Measurements from ENCODE around the gene ABCC1.
"Not testable (repeated sequence)": the region's sequence is repeated elsewhere in the genome, so short reads cannot be mapped to it uniquely, and the experiment has no call there.

Gene ABCC1

DNA sequence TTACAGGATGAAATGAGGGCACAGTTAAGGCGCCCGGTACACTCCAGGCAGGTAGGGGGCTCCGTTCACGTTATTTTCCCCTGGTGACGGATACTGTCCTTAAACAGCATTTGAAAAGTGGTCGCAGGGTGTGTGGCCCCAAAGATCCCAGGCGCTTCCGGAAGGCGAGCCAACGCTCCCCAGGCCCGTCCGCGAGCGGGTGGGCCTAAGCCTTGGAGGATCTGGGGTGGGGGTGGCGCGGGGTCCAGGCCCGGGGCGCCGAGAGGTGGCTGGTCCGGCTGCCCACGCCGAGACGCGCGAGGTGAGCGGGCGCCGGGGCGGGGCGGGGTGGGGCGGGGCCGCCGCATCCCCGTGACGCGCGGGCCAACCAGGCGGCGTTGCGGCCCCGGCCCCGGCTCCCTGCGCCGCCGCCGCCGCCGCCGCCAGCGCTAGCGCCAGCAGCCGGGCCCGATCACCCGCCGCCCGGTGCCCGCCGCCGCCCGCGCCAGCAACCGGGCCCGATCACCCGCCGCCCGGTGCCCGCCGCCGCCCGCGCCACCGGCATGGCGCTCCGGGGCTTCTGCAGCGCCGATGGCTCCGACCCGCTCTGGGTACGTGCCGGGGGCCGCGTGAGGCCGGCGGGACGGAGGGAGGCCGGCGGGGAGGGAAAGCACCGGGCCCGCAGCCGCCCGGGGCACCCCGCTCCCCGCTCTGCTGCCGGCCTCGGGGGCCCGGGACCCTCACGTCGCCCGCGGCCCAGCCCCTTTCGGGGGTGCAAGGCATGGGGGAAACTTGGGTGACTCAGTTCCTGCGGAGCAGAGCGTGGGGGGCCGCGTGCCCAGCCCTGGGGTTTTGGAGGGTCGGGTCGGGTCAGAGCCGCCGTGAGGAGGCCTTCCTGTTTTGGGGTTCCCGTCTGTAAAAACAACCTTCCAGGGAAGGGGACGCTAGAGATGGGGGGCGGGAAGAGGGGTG, at the start of gene ABCC1:
ABCC1 (plus strand) TSS at position 407 of the 951 bp plus-strand sequence; CDS start at position 543, 136 bp downstream.
- DNase-seq (ENCODE audit: low read depth in 1 of 2, low spot score in 1 of 2): peak; percentile 17 to 50

DNA sequence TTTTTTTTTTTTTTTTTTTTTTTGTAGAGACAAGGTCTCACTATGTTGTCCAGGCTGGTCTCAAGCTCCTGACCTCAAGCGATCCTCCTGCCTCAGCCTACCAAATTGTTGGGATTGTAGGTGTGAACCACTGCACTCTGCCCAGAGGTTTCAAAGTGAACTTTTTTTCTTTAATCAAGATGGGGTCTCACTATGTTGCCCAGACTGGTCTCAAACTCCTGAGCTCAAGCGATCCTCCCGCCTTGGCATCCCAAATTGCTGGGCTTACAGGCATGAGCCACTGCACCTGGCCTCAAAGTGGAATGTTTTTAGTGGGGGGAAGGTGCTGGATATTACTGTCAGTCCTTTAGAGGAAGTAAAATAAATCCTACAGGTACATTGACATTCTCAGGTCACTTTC, 49.1 kb upstream of the ABCC1 start:
- DNase-seq (ENCODE audit: low read depth in 1 of 2, low spot score in 1 of 2): no peak

DNA sequence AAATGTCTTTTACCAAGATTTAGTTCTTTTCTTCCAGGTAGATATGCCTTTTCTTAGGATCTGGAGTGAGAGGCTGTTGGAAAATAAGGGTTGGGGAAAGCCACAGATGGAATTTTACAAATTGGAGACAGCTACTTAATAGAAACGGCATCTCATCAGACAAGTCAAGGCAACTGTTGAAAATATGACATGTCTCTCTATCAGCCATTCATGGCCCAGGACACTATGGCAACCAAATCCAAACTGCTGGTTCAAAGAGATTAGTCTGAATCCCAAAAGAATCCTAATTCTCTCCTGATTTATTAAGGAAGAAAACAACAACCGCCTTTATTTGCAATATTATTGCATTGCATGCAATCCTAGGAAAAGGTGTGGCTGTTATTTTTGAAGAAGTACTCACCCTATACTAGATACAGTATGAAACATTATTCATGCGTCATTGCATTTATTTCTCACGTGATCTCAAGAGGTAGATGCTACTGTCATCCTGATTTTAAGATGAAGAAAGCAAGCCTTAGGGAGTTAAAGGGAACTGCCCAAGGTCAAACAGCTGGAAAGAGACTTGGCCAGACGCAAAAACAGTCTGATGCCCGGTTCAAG, 48.4 kb upstream of the ABCC1 start:
- no peak for DNase-seq (ENCODE audit: low read depth in 1 of 2, low spot score in 1 of 2)

DNA sequence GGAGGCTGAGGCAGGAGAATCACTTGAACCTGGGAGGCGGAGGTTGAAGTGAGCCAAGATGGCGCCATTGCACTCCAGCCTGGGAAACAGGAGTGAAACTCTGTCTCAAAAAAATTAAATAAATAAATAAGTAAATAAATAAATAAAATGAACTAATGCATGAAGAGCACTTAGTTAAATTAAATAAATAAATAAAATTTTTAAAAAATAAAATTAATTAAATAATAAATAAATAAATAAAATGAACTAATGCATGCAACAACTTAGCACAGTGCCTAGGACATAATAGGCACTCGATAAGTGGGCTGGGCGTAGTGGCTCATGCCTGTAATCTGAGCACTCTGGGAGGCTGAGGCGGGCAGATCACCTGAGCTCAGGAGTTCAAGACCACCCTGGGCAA, 45.5 kb upstream of the ABCC1 start:
- DNase-seq (ENCODE audit: low read depth in 1 of 2, low spot score in 1 of 2): no peak

DNA sequence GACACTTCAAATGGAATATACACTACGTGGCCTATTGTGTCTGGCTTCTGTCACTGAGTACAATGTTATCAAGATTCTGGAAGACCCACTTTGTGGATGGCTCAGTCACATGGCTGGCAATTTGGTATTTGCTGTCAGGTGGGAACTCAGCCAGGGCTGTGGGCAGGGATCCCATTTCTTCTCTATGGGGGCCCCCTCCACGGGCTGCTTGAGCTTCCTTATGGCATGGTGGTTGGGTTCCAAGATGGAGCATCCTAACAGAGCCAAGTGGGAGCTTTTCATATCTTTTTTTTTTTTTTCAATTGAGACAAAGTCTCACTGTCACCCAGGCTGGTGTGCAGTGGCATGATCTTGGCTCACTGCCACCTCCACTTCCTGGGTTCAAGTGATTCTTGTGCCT, 43.0 kb upstream of the ABCC1 start:
- DNase-seq (ENCODE audit: low read depth in 1 of 2, low spot score in 1 of 2): no peak

DNA sequence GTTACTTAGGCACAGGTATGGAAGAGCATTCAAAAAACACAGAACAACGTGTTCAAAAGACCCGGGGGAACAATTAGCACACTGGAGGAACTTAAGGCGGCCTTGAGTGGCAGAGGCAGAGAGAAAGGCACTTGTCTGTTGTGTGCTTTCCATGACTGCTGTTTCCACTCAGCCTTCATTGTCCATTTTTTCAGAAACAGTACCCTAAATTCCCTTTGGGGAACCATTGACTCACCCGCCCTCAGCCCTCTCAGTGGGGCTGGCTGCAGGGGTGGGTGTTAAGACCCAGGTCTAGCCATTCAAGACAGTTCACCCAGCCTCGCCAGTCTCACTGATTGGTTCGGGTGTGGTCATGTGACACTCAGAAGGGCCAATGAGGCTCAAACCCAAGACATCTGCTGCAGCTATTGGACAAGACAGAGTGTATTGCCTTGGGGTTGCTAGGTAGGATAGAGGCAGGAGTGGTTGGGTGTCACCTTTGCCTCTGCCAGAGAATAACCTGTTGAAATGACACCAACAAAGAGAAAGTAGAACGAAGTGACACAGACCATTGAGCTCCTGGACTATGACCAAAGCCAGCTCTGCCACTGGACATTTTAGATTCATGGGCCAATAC, 41.4 kb upstream of the ABCC1 start:
- no peak for DNase-seq (ENCODE audit: low read depth in 1 of 2, low spot score in 1 of 2)

DNA sequence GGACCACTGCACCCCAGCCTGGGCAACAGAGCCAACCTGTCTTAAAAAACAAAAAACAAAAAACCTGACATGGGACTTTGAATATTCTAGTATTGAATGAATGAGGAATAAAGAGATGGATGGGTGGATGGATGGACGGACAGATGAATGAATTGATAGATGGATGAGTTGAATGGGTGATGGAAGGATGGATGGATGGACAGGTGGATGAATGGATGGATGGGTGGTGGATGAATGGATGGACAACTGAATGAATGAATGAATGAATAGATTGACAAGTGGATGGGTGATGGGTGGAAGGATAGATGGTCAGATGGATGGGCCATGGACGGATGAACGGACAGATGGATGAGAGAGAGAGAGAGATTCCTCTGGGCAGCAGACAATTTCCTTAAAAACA, 38.2 kb upstream of the ABCC1 start:
- no peak for DNase-seq (ENCODE audit: low read depth in 1 of 2, low spot score in 1 of 2)

DNA sequence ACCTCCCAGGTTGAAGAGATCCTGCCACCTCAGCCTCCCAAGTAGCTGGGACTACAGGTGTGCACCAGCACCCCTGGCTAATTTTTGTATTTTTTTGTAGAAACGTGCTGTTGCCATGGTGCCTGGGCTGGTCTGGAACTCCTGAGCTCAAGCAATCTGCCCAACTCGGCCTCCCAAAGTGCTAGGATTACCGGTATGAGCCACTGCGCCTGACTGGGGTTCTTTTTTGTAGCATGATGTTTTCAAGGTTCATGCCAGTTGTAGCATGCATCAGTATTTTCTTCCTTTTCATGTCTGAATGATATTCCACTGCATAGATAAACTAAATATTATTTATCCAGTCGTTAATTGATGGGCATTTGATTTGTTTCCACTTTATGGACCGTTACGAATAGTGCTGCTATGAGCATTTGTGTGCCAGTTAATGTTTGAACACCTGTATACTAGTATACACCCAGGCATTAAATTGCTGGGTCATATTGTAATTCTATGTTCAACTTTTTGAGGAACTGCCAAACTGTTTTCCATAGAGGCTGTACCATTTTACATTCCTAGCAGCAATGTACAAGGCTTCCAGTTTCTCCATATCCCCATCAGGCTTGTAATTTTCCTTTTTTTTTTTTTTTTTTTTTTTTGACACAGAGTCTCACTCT, 36.2 kb upstream of the ABCC1 start:
- DNase-seq (ENCODE audit: low read depth in 1 of 2, low spot score in 1 of 2): no peak

DNA sequence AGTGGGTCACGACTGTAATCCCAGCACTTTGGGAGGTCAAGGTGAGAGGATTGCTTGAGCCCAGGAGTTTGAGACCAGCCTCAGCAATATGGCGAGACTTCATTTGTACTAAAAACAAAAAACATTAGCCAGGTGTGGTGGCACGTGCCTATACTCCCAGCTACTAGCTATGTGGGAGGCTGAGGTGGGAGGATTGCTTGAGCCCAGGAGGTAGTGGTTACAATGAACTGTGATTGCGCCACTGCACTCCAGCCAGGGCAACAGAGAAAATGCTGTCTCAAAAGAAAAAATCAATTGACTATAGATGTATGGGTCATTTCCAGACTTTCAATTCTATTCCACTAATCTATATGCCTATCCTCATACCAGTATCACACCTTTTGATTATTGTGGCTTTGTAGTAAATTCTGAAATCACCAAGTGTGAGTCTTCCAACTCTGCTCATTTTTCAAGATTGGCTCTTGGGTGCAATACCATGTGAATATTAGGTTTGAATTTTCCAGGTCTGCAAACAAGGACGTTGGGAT, 33.8 kb upstream of the ABCC1 start:
- DNase-seq (ENCODE audit: low read depth in 1 of 2, low spot score in 1 of 2): no peak

DNA sequence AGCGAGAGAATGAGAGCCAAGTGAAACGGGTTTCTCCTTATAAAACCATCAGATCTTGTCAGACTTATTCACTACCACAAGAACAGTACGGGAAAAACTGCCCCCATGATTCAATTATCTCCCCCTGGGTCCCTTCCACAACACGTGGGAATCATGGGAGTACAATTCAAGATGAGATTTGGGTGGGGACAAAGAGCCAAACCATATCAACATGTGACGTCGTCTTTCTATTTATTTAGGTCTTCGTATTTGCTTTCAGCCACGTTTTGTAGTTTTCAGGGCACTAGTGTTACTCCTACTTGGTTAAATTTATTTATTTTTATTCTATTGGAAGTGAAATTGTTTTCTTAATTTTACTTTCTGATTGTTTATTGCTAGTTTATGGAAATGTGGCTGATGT, 33.1 kb upstream of the ABCC1 start:
- no peak for DNase-seq (ENCODE audit: low read depth in 1 of 2, low spot score in 1 of 2)

DNA sequence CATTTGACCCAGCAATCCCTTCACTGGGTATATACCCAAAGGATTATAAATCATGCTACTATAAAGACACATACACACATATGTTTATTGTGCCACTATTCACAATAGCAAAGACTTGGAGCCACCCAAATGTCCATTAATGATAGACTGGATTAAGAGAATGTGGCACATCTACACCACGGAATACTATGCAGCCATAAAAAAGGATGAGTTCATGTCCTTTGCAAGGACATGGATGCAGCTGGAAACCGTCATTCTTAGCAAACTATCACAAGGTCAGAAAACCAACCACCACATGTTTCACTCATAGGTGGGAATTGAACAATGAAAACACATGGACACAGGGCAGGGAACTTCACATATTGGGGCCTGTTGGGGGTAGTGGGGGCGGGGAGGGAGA, 31.1 kb upstream of the ABCC1 start:
- DNase-seq (ENCODE audit: low read depth in 1 of 2, low spot score in 1 of 2): not testable (repeated sequence)

DNA sequence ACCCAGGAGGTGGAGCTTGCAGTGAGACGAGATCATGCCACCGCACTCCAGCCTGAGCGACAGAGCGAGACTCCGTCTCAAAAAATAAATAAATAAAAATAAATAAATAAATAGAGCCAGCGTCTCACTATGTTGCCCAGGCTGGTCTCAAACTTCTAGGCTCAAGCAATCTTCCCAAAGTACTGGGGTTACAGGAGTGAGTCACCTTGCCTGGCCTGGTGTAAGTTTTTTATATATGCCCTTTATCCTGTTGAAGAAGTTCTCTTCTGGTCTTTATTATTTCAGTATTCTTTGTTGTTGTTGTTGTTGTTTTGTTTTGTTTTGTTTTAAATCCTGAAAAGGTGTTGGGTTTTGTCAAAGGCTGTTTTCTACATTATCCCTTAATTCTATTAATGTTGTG, 30.1 kb upstream of the ABCC1 start:
- no peak for DNase-seq (ENCODE audit: low read depth in 1 of 2, low spot score in 1 of 2)

DNA sequence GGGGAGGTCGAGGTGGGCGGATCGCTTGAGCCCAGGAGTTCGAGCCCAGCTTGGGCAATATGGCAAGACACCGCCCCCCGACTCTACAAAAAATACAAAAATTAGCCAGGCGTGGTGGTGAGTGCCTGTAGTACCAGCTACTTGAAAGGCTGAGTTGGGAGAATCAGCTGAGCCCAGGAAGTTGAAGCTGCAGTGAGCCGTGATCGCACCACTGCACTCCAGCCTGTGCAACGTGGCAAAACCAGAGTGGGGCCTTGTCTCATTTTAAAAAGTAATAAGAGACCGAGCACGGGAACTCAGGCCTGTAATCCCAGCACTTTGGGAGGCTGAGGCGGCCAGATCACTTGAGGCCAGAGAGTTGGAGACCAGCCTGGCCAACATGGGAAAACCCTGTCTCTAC, 24.4 kb upstream of the ABCC1 start:
- DNase-seq (ENCODE audit: low read depth in 1 of 2, low spot score in 1 of 2): no peak

DNA sequence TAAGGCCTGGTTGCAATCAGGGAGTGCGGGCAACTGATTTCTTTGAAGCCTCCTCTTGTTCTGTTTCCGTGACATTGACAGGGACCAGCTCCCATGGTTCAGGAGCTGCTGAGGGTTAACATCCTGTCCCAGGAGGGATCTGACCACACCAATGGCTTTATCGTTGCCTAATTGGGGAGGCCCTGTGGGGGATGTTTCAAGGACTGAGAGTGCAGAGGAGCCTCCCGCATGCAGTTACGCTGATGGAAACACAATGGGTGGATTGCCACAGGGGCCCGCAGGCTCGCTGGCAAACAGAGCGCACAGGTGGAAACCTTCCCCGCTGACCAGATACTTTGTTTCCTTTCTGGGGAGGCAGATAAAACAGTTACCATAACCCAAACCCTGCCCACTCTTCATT, 23.8 kb upstream of the ABCC1 start:
- no peak for DNase-seq (ENCODE audit: low read depth in 1 of 2, low spot score in 1 of 2)

DNA sequence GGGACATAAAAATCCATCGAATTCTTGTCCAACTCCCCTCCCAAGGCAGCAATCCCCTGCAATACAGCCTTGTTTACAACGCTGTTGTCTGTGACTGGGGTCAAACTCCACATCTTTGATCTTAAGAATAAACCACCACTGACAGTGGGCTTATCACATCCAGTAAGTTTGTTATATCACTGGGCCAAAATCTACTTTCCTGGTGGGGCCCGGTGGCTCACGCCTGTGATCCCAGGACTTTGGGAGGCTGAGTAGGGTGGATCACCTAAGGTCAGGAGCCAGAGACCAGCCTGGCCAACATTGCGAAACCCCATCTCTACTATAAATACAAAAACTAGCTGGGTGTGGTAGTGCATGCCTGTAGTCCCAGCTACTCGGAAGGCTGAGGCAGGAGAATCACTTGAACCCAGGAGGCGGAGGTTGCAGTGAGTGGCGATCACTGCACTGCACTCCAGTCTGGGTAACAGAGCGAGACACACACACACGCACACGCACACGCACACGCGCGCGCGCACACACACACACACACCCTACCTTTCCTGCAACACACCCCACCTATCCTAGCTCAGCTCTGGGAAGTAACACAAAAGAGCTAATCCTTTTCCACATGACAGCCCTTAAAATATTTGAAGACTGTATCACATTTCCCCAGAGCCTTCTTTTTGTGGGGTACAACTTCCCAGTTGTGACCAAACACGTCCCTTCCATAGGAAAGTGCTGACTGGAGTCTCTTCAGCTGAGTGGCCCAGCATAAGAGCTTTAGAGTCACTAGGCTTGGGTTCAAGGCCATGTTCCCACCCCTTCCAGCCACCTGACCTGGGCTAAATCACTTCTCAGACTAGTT, 20.9 kb upstream of the ABCC1 start:
- DNase-seq (ENCODE audit: low read depth in 1 of 2, low spot score in 1 of 2): no peak

DNA sequence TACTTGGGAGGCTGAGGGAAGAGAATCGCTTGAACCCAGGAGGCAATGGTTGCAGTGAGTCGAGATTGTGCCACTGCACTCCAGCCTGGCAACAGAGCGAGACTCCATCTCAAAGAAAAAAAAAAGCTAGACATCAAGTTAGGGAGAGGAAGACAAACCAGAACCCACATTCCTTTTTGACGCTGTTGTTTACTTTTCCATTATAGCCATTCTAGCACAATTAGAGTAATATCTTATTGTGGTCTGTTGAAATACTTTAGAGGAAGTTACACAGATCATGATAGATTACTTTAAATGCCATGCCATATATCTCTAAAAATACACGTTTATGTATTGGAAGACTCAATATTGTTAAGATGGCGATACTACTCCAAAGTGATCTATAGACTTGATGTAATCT, 16.5 kb upstream of the ABCC1 start:
- no peak for DNase-seq (ENCODE audit: low read depth in 1 of 2, low spot score in 1 of 2)

DNA sequence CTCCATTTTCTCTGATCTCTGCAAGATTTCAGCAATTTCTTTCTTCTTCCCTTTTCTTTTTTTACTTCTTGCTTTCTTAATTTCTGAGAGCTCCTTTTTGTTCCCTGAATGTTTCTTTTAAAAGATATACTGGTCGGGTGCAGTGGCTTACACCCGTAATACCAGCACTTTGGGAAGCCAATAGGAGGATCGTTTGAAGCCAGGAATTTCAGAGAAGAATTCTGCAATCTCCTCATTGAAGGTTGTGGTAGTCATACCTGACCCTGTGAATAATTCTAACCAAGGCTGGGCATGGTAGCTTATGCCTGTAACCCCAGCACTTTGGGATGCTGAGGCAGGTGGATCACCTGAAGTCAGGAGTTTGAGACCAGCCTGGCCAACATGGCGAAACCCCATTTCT, 15.6 kb upstream of the ABCC1 start:
- DNase-seq (ENCODE audit: low read depth in 1 of 2, low spot score in 1 of 2): no peak

DNA sequence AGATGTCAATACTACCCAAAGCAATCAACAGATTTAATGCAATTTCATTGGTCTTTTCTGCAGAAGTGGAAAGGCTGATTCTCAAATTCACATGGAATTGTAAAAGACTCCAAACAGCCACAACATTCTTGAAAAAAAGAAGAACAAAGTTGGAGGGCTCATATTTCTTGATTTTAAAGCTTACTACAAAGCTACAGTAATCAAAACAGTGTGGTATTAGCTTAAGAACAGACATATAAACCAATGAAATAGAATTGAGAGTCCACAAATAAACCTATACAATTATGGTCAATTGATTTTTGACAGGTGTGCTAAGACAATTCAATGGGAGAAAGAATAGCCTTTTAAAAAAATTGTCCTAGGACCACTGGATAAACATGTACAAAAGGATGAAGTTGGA, 14.4 kb upstream of the ABCC1 start:
- no peak for DNase-seq (ENCODE audit: low read depth in 1 of 2, low spot score in 1 of 2)

DNA sequence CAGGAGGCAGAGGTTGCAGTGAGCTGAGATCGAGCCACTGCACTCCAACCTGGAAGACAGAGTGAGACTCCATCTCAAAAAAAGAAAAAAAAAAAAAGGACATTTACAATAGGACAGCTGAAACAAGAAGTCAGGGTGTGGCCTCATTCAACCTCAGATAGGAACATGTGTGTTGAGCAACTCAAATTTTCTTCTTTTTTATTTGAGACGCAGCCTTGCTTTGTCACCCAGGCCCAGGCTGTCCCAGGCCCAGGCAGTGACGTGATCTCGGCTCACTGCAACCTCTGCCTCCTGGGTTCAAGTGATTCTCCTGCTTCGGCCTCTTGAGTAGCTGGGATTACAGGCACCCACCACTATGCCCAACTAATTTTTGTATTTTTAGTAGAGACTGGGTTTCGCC, 12.6 kb upstream of the ABCC1 start:
- DNase-seq (ENCODE audit: low read depth in 1 of 2, low spot score in 1 of 2): not testable (repeated sequence)

DNA sequence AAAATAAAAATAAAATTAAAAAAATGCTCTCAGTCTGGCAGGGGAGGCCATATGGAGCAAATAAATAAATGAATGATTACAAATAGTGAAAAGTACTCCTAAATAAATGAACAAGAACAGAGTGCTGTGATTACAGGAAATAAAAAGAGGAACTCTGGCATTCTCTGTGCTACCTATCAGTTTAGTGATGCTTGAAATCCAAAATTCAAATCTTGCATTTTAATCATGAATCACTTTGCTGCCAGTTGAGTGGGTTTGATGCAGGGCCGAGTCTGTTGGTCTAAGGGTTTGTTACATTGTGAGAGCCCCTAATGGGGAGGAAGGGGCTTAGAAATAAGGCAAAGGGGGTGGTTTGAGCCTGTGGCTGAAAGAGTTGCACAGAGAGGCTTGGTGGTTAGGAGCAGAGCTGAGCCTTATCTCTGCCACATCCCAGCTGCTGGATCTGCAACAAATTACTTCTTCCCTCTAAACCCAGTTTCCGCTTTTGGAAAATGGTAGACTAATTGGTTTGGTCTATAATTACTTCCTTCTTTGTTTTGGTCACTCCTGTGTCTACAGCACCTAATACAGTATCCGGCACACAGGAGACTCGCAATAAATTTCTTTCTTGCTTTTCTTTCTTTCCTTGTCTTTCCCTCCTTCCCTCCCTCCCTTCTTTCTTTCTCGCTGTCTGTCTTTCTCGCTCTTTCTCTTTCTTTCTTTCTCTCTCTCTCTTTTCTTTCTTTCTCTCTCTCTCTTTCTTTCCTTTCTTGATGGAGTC, 6.3 kb upstream of the ABCC1 start:
- no peak for DNase-seq (ENCODE audit: low read depth in 1 of 2, low spot score in 1 of 2)
